ENCODE data around the gene ATP6V1E1. TPM values are rescaled to one million over a fixed set of nuclear protein-coding genes. Genes with fewer than 3 reads are reported as not detected.

Gene ATP6V1E1
- total and polyA plus RNA-seq, 2 donors (not counting 1 experiment from before 2014, with no cell fraction given): 182 to 238 TPM

GRCh38 chr22:17552737-17553136 is 75.8 kb downstream of the ATP6V1E1 start:
- no peaks in the 10 kb centered on the region for H3K4me1 ChIP-seq (ENCODE audit: control insufficient read depth, extremely low read depth, insufficient read depth, low read length)
- H3K4me2 ChIP-seq (ENCODE audit: extremely low read depth, insufficient read depth, low read length): no peak overlapping the region
- DNase-seq (ENCODE audit: low read depth in 2 of 2): no peak
- no peaks in the 10 kb centered on the region for H4K20me1 ChIP-seq (ENCODE audit: control insufficient read depth, extremely low read depth, insufficient read depth, low read length)
- no peaks in the 10 kb centered on the region for H3K79me2 ChIP-seq (ENCODE audit: control insufficient read depth, insufficient read depth, low read length)
- no peak overlapping the region for H3K4me3 ChIP-seq (replicated peaks in 1 of 4; ENCODE audit: control extremely low read depth in 1 of 4, insufficient read depth in 1 of 4, low read depth in 3 of 4, low read length in 4 of 4)
- TF ChIP-seq EZH2 (IDR thresholded peaks at IDR 0.05; ENCODE audit: low read length, missing control alignments) (no peak), CTCF (conservative IDR thresholded peaks at IDR 0.05 in 1 of 2, IDR thresholded peaks at IDR 0.05 in 1 of 2; ENCODE audit: low read depth in 1 of 2, low read length in 2 of 2) (no peak)
- no peak overlapping the region for H3K27ac ChIP-seq (ENCODE audit: insufficient read depth, low read length)
- H3K9ac ChIP-seq (ENCODE audit: insufficient read depth, low read length): no peak overlapping the region
- no peak overlapping the region for H2AFZ ChIP-seq (ENCODE audit: low read length)
- H3K36me3 ChIP-seq (ENCODE audit: control insufficient read depth, insufficient read depth, low read length): no peaks in the 10 kb centered on the region
- no peaks in the 10 kb centered on the region for H3K27me3 ChIP-seq (ENCODE audit: control insufficient read depth, insufficient read depth, low read length)
- H3K9me3 ChIP-seq (ENCODE audit: control insufficient read depth, insufficient read depth, low read depth, low read length): no peaks in the 10 kb centered on the region

GRCh38 chr22:17549655-17550054 is 78.9 kb downstream of the ATP6V1E1 start:
- Histone ChIP-seq H3K9ac (ENCODE audit: insufficient read depth, low read length) (no peak overlapping the region), H3K27ac (ENCODE audit: insufficient read depth, low read length) (no peak overlapping the region), H3K9me3 (ENCODE audit: control insufficient read depth, insufficient read depth, low read depth, low read length) (no peaks in the 10 kb centered on the region), H3K27me3 (ENCODE audit: control insufficient read depth, insufficient read depth, low read length) (no peaks in the 10 kb centered on the region), H3K4me1 (ENCODE audit: control insufficient read depth, extremely low read depth, insufficient read depth, low read length) (no peaks in the 10 kb centered on the region), H3K4me2 (ENCODE audit: extremely low read depth, insufficient read depth, low read length) (no peak overlapping the region), H3K79me2 (ENCODE audit: control insufficient read depth, insufficient read depth, low read length) (no peaks in the 10 kb centered on the region), H2AFZ (ENCODE audit: low read length) (no peak overlapping the region), H3K36me3 (ENCODE audit: control insufficient read depth, insufficient read depth, low read length) (no peaks in the 10 kb centered on the region), H4K20me1 (ENCODE audit: control insufficient read depth, extremely low read depth, insufficient read depth, low read length) (no peaks in the 10 kb centered on the region), H3K4me3 (replicated peaks in 1 of 4; ENCODE audit: control extremely low read depth in 1 of 4, insufficient read depth in 1 of 4, low read depth in 3 of 4, low read length in 4 of 4) (no peak overlapping the region)
- TF ChIP-seq CTCF (conservative IDR thresholded peaks at IDR 0.05 in 1 of 2, IDR thresholded peaks at IDR 0.05 in 1 of 2; ENCODE audit: low read depth in 1 of 2, low read length in 2 of 2): no peak
- no peak for TF ChIP-seq EZH2 (IDR thresholded peaks at IDR 0.05; ENCODE audit: low read length, missing control alignments)
- DNase-seq (ENCODE audit: low read depth in 2 of 2): no peak

DNA sequence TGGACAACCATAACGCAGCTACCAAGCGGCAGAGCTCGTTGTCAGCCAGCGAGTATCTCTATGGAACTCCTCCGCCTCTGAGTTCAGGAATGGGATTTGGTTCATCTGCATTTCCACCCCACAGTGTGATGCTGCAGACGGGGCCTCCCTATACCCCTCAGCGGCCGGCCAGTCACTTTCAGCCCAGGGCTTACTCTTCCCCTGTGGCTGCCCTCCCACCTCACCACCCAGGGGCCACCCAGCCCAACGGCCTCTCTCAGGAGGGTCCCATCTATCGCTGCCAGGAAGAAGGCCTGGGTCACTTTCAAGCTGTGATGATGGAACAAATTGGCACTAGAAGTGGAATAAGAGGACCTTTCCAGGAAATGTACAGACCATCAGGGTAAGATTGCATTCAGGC is 79.4 kb downstream of the ATP6V1E1 start:
- H3K27me3 ChIP-seq (ENCODE audit: control insufficient read depth, insufficient read depth, low read length): no peaks in the 10 kb centered on the region
- no peak overlapping the region for H3K4me3 ChIP-seq (replicated peaks in 1 of 4; ENCODE audit: control extremely low read depth in 1 of 4, insufficient read depth in 1 of 4, low read depth in 3 of 4, low read length in 4 of 4)
- no peak overlapping the region for H2AFZ ChIP-seq (ENCODE audit: low read length)
- H3K36me3 ChIP-seq (ENCODE audit: control insufficient read depth, insufficient read depth, low read length): no peaks in the 10 kb centered on the region
- no peaks in the 10 kb centered on the region for H3K9me3 ChIP-seq (ENCODE audit: control insufficient read depth, insufficient read depth, low read depth, low read length)
- DNase-seq (ENCODE audit: low read depth in 2 of 2): no peak
- TF ChIP-seq CTCF (conservative IDR thresholded peaks at IDR 0.05 in 1 of 2, IDR thresholded peaks at IDR 0.05 in 1 of 2; ENCODE audit: low read depth in 1 of 2, low read length in 2 of 2): no peak
- no peak for TF ChIP-seq EZH2 (IDR thresholded peaks at IDR 0.05; ENCODE audit: low read length, missing control alignments)
- no peaks in the 10 kb centered on the region for H4K20me1 ChIP-seq (ENCODE audit: control insufficient read depth, extremely low read depth, insufficient read depth, low read length)
- H3K4me1 ChIP-seq (ENCODE audit: control insufficient read depth, extremely low read depth, insufficient read depth, low read length): no peaks in the 10 kb centered on the region
- no peak overlapping the region for H3K9ac ChIP-seq (ENCODE audit: insufficient read depth, low read length)
- H3K4me2 ChIP-seq (ENCODE audit: extremely low read depth, insufficient read depth, low read length): no peak overlapping the region
- no peak overlapping the region for H3K27ac ChIP-seq (ENCODE audit: insufficient read depth, low read length)
- H3K79me2 ChIP-seq (ENCODE audit: control insufficient read depth, insufficient read depth, low read length): no peaks in the 10 kb centered on the region

Data from fibroblast of lung (primary cell).